Testis (tissue), 2 donors: ENCODE results near the gene OPCML.

ENCODE experiments used
- CTCF ChIP-seq, 3 experiments: fragments of 450-650 bp in 2 of 3; fragments of 200-600 bp in 1 of 3; sonication (generic) in 1 of 3; IDR thresholded peaks; one replicate each; pipeline ENCODE4 v1.5.1; 2016 to 2019; ENCODE audit warnings: antibody characterized with exemption in 3 of 3, mild to moderate bottlenecking in 2 of 3, moderate library complexity in 1 of 3
- POLR2A ChIP-seq: fragments of 450-650 bp; IDR thresholded peaks from one replicate; pipeline ENCODE4 v1.6.1; 2017; ENCODE audit warnings: antibody characterized with exemption, mild to moderate bottlenecking, moderate library complexity

GRCh38 chr11:132671851-132672370 lies 860.4 kb downstream of the OPCML start:
- TF ChIP-seq POLR2A = no peak
- no peak for TF ChIP-seq CTCF (IDR thresholded peaks at IDR 0.05)
